GM21526 (cell line): Measurements from ENCODE around the gene AMBN.

Experiments used
- ATAC-seq: cut with Tn5 transposase; IDR thresholded peaks from one replicate; pipeline ENCODE4 v1.9.1; 2021; ENCODE audit warnings: moderate library complexity; ENCODE audit not compliant: unreplicated experiment, low FRiP score

Gene AMBN

DNA sequence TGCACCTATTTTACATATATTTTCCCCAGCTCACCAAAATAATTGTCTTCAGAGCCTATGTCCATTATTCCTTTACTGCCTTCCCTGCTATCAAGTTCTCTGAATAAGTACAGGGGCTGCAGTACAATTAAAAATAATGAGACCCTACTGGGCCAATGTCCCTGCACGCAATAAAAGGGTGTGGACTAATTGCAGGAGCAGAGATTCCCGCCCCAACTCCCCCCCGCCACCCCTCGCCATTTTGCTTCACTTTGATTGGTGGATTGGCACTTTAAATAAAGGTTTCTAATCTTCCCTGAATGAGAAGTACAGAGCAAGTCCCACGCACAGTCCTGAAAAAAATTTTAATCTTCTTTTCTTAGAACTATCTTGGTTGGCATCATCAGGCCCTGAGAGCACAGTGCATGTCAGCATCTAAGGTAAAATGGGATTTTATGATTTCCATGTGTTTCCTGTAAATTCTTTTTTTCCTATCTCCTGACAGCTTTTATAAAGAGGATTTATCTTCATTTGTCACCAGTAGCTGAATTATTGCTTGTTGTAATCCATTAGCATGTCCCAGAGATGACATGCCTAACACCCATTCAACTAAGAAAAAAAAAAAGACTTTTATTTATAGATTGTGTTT lies at the start of gene AMBN:
AMBN (plus strand) TSS at position 302 of the 628 bp plus-strand sequence; CDS start at position 405, 103 bp downstream.
- no peak for ATAC-seq

GRCh38 chr4:70544279-70544868 lies 47.7 kb upstream of the AMBN start:
- ATAC-seq = peak; percentile 78

- ATAC-seq = no peak
These were observed 35.2 kb upstream of the AMBN start for GRCh38 chr4:70556856-70557255.

GRCh38 chr4:70559211-70559830 lies 32.7 kb upstream of the AMBN start:
- peak; percentile 89 for ATAC-seq

GRCh38 chr4:70559924-70560323 lies 32.1 kb upstream of the AMBN start:
- ATAC-seq = no peak

- ATAC-seq = no peak
These were observed 28.0 kb upstream of the AMBN start for GRCh38 chr4:70564033-70564432.

GRCh38 chr4:70570796-70571195 lies 21.3 kb upstream of the AMBN start:
- ATAC-seq = no peak

DNA sequence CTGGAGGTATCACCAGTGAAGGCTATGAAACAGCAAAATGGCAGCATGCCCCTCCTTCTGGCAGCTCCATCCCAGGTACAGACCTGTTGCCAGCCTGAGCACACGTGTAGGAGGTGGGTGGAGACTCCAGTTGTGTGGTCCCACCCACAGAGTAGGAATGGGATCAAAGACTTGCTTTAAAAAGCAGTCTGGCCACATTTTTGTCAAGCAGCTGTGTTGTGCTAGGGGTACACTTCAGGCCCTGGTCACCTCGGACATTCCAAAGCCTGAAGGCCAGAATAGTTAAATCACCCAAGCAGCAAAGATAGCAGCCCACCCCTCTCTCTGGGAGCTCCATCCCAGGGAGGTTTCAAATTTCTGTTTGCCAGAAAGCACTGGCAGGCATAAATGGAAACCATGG lies 20.3 kb upstream of the AMBN start:
- ATAC-seq = no peak

DNA sequence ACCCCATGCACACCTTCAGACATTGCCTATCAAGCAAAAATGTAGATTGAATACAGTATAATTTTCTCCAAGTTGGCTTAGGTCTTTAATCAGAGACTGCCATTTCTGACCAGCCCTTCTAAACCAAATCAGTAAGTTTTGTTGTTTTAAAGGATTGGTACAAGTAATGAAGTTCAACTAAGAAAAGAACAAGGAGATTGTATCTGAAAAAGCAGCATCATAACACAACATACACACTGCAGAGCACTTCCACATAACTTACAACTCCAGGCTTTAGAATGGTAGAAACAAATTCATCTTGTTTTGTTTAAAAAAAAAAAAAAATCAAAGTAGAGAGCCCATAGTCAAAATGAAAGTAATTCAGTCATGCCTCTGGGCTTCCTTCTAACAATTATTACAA lies 16.1 kb upstream of the AMBN start:
- ATAC-seq = no peak

GRCh38 chr4:70577220-70577927 lies 14.7 kb upstream of the AMBN start:
- no peak for ATAC-seq

DNA sequence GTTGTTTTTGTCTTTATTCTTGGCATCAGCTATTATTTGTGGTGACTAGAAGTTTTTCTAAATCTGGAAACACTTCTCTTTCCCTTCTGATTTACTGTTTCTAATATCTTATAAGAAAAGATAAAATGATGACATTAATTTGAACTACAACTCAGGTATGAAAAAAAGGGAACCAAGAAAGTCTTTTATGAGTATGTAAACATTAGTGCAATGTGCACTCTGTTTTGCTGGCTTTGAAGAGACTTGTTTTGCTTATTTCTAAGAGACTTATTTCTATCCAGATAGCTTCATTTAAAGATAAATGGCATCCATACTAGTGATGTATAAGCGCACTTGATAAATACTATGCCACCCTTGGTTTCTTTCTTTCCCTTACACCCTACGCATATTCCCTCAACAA lies 10.1 kb upstream of the AMBN start:
- ATAC-seq = no peak

- no peak for ATAC-seq
These were observed 7.9 kb upstream of the AMBN start for GRCh38 chr4:70583952-70584834.

- no peak for ATAC-seq
These were observed 5.2 kb upstream of the AMBN start for GRCh38 chr4:70586841-70587240.

DNA sequence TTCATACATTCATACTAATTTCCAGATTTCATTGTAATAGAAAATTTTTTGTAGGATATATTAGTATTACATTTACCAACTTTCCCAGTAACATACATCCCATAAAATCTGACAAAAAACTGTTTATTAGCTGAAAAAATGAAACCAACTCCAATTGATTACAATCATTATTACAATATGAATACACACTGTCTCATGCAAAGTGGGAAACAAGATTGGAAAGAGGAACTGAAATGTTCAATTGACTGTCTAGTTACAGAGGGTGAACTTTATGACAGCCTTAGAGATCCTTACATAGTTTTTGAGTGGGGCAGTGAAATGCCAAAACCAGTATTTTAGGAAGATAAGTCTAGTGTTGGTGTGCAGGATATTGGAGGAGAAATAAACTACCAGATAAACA lies 2.3 kb upstream of the AMBN start:
- ATAC-seq = peak; percentile 99

GRCh38 chr4:70594196-70594595 lies 2.1 kb downstream of the AMBN start:
- ATAC-seq = no peak

DNA sequence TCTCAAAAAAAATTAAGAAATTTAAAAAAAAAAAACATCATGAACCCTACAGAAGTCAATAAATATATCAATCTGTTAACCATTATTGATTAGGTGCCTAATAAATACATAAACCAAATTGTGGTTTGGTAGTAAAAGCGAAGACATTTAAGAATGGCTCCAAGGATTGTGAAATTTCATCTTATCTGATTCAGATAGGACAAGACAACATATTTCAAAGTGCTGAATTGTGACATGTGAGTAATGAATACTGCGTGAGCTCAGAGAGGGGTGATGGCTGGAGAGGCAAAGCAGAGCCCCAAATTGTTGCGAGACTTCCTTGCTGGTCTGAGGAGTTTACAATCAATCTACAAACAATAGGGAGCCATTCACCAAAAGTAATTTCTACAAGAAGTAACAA lies 8.2 kb downstream of the AMBN start:
- no peak for ATAC-seq

DNA sequence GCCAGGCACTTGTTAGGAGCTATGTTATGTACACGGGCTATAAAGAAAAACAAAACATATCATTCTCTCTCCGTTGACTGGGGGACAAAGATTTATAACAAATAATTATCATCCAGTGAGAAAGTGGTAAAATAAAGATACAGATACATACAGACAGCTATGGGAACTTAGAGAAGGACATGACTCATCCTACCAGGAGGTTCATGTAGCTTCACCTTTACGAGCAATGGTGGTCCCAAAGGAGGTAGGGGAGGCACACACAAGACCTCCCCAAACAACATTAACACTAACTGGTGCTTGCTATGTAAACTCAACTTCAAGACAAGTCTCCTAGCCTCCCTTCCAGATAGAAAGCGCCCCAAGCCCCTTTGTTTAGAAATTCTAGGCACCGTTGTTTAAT lies 8.9 kb downstream of the AMBN start:
- no peak for ATAC-seq

GRCh38 chr4:70601422-70602039 lies 9.5 kb downstream of the AMBN start:
- peak; percentile 98 for ATAC-seq

GRCh38 chr4:70603856-70604255 lies 11.8 kb downstream of the AMBN start:
- no peak for ATAC-seq

GRCh38 chr4:70606459-70606858 lies 14.4 kb downstream of the AMBN start:
- ATAC-seq = no peak
